ENCODE results near the gene GBX2.

DNA sequence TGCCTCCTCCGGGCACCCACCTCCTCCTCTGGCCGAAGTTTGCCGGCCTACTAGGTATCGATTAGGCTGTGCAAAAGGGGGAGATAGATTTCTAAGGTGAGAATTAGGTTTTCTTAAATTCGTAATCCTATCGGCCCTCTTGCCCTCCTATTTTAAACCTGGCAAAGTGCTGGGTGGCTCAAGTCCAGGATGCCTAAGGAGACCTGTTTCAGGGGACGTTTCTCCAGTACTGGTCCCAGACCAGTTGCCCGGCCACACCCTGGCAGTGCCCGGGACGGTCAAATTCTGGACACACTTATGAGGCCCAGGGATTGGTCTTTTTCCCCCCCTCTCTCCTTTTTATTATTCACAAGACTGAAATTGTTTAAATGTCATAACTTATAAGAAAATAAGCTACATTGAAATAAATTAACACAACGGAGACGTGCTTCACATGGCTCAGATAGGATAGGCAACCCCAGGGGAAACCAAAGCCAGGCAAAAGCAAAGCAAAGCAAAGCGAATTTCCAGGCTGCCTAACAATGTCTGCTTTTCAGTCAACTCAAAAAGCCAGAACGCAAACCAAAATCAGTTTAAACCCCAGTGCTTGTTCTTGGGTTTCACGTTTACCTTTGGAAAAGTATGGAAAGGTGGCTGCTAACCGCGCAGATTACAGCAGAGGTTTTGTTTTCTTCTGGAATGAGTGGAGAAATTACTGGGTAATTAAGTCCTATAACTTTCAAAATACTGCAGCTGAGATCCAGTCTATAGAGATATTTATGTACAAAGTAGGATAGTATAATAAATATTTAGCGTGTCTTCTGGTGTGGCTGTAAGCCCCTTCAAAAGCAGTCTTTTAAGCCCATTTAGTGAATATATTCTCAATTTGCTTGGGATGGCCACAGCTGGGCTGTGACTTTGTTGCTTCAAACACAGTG, 3.0 kb downstream of the GBX2 start:
- TF ChIP-seq BHLHE40 (IDR thresholded peaks at IDR 0.05; ENCODE audit: borderline replicate concordance) = no peak
- no peak for TF ChIP-seq HDGF (IDR thresholded peaks at IDR 0.05; ENCODE audit: borderline replicate concordance)
- no peak for TF ChIP-seq TARDBP (IDR thresholded peaks at IDR 0.05)
- TF ChIP-seq CTBP1 (IDR thresholded peaks at IDR 0.05; ENCODE audit: borderline replicate concordance) = no peak
- no peak for TF ChIP-seq NFRKB (IDR thresholded peaks at IDR 0.05)
- no peak for TF ChIP-seq FOXA1 (IDR thresholded peaks at IDR 0.05)
- no peak for TF ChIP-seq FOXM1 (IDR thresholded peaks at IDR 0.05; ENCODE audit: borderline replicate concordance)
- no peak for TF ChIP-seq ZNF384 (IDR thresholded peaks at IDR 0.05)

Measured in HEK293T (cell line).